GM12891 (cell line): ENCODE measurements around the gene CTSA.

ENCODE experiments used
- POLR2A ChIP-seq: IDR thresholded peaks from 2 replicates; pipeline ENCODE4 v1.6.1; 2011; ENCODE audit warnings: low read depth, low read length, control low read depth
- POLR2AphosphoS5 ChIP-seq: IDR thresholded peaks from 2 replicates; pipeline ENCODE4 v1.6.1; 2011; ENCODE audit warnings: low read depth, low read length, control low read depth
- SPI1 ChIP-seq: IDR thresholded peaks from 2 replicates; pipeline ENCODE4 v1.6.1; 2011; ENCODE audit warnings: low read depth, low read length, control low read depth
- TAF1 ChIP-seq: IDR thresholded peaks from 2 replicates; pipeline ENCODE4 v1.6.1; 2011; ENCODE audit warnings: low read depth, low read length, control low read depth

DNA sequence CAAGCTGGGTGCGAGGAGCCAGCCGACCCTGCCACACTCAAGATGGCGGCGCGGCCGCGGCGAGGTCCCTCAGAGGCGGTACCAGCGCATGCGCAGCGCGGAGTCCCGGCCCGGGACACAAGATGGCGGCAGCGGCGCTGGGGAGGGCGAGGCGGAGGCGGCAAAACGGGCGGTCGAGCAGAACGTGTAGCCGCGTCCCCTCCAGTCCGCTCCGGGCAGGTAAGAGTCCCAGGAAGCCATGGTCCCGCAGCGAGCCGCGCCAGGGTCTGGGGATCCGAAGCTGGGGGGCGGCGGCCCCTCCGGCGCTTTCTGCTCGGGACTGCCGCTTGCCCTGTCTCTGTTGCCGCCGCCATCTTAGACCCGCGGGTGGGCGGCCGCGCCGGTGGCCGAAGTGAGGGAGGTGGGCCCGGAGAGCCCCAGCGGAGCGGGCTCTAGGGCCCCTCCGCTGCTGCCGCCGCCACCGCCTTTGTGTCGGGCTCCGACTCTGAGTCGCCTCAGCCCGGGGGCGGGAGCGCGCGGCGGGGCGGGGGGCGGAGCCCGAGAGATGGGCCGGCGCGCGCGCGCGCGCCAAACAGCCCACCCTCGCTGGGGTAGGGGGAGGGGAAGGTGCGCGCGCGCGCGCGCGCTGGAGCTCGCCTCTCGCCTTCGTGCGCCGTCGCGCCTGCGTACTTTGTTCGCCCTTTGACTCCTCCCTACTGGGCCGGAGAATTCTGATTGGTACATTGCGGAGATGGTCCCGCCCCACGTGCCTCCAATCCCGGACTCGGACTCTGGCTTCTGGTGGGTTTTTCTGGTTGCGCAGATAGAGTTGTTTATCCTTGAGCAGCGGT lies 43.7 kb downstream of the CTSA start, which contains the start of gene PCIF1:
- TF ChIP-seq TAF1 (peak; percentile 99), POLR2A (peak; percentile 90), POLR2AphosphoS5 (peak; percentile 76), SPI1 (no peak)
